K562 (cell line): Measurements from ENCODE around the gene CEND1. TPM values are rescaled to one million over a fixed set of nuclear protein-coding genes. Genes with fewer than 3 reads are reported as not detected.

Experiments used
- ATF2 ChIP-seq: sonication (generic); formaldehyde crosslinking; IDR thresholded peaks from 2 replicates; pipeline ENCODE4 v1.8.1; 2022; ENCODE audit warnings: missing genetic modification reagents
- BRD4 ChIP-seq: fragments of 200-600 bp; sonication (generic); IDR thresholded peaks from 2 replicates; pipeline ENCODE4 v1.6.1; 2017; ENCODE audit warnings: inconsistent platforms
- BRF2 ChIP-seq: IDR thresholded peaks from 3 replicates; pipeline ENCODE4 v1.6.1; 2011; ENCODE audit warnings: borderline replicate concordance, mild to moderate bottlenecking; ENCODE audit not compliant: insufficient read length, insufficient read depth
- MCM7 ChIP-seq, 2 experiments: fragments of 450-650 bp; IDR thresholded peaks; 2 replicates each; pipeline ENCODE4 v1.6.1; 2016 to 2018
- NCOA2 ChIP-seq, 2 experiments: fragments of 450-650 bp; IDR thresholded peaks; 2 replicates each; pipeline ENCODE4 v1.6.1; 2018; ENCODE audit warnings: mild to moderate bottlenecking in 2 of 2, moderate library complexity in 1 of 2; ENCODE audit not compliant: partially characterized antibody in 2 of 2
- PTTG1 ChIP-seq: fragments of 450-650 bp; IDR thresholded peaks from 2 replicates; pipeline ENCODE4 v1.6.1; 2016; ENCODE audit warnings: low read depth, mild to moderate bottlenecking, missing genetic modification characterization, missing compliant biosample characterization
- SP2 ChIP-seq: IDR thresholded peaks from 2 replicates; pipeline ENCODE4 v1.6.1; 2011; ENCODE audit warnings: mild to moderate bottlenecking, low read depth, low read length, moderate library complexity; ENCODE audit not compliant: poor library complexity, severe bottlenecking; ENCODE audit errors: extremely low read depth
- SRSF9 ChIP-seq: fragments of 200-400 bp; formaldehyde crosslinking; IDR thresholded peaks from 2 replicates; pipeline ENCODE4 v1.6.1; 2017; ENCODE audit warnings: low read depth, low read length, borderline replicate concordance
- TOE1 ChIP-seq, 2 experiments: fragments of 450-650 bp in 1 of 2; sonication (generic) in 1 of 2; formaldehyde crosslinking in 1 of 2; IDR thresholded peaks; 2 replicates each; pipeline versions ENCODE4 v1.7.1 to v1.8.0; 2016 to 2022; ENCODE audit warnings: borderline replicate concordance in 2 of 2, mild to moderate bottlenecking in 2 of 2, antibody characterized with exemption in 1 of 2, inconsistent platforms in 1 of 2, low read depth in 1 of 2, missing genetic modification reagents in 1 of 2, moderate library complexity in 1 of 2
- ZBTB17 ChIP-seq: fragments of 450-650 bp; formaldehyde crosslinking; IDR thresholded peaks from 2 replicates; pipeline ENCODE4 v1.4.0; 2020; ENCODE audit warnings: mild to moderate bottlenecking
- ZNF699 ChIP-seq: fragments of 250-450 bp; sonication (Bioruptor Pico); IDR thresholded peaks from 2 replicates; pipeline ENCODE4 v1.8.0; 2021; ENCODE audit warnings: mild to moderate bottlenecking, moderate library complexity; ENCODE audit not compliant: insufficient replicate concordance
- ZSCAN29 ChIP-seq: fragments of 450-650 bp; IDR thresholded peaks from 2 replicates; pipeline ENCODE4 v1.6.1; 2017
- polyA plus RNA-seq, 8 experiments: library from polyadenylated mRNA; depleted of rRNA in 4 of 8; stranded (reverse) in 5 of 8; unstranded in 3 of 8; fragments of >200 nt; fragmentation: Nextera tagmentation in 2 of 8; fragmentation: Illumina TruSeq in 1 of 8; extraction: Ambion mirVana in 2 of 8; extraction: Trizol in 1 of 8; gene quantifications; 2 replicates each; pipeline versions ENCODE4 v1.2.1 to v1.2.3, GENCODE V29; 2011 to 2014; ENCODE audit warnings: inconsistent platforms in 1 of 8, missing spikeins in 1 of 8
- total RNA-seq, 7 experiments: library from RNA; depleted of rRNA in 6 of 7; stranded (reverse); fragments of >200 nt in 6 of 7; fragmentation: Illumina TruSeq in 2 of 7; extraction: Trizol in 2 of 7; gene quantifications; 2 replicates each; pipeline versions ENCODE4 v1.2.1 to v1.2.3, GENCODE V29; 2011 to 2021; ENCODE audit warnings: low replicate concordance in 1 of 7
- TF ChIP-seq, protein P1 (sequence below): fragments of 450-650 bp; formaldehyde crosslinking; IDR thresholded peaks from 2 replicates; pipeline ENCODE4 v1.4.0; 2020; ENCODE audit warnings: mild to moderate bottlenecking, moderate library complexity
- TF ChIP-seq, protein P2 (sequence below): fragments of 450-650 bp; conservative IDR thresholded peaks from 2 replicates; pipeline ENCODE4 v1.6.1; 2016; ENCODE audit warnings: missing genetic modification characterization, low read depth, mild to moderate bottlenecking, missing compliant biosample characterization, moderate library complexity
- TF ChIP-seq, protein P3 (sequence below), 3 experiments: fragments of 200-800 bp in 1 of 3; sonication (Bioruptor generic) in 1 of 3; sonication (generic) in 1 of 3; formaldehyde crosslinking in 1 of 3; IDR thresholded peaks; 2 replicates each; pipeline versions ENCODE4 v1.6.1 to v1.8.0; 2016 to 2022; ENCODE audit warnings: mild to moderate bottlenecking in 2 of 3, missing compliant biosample characterization in 2 of 3, missing genetic modification characterization in 2 of 3, missing genetic modification reagents in 1 of 3
- TF ChIP-seq, protein P4 (sequence below): IDR thresholded peaks from 2 replicates; pipeline ENCODE4 v1.6.1; 2011; ENCODE audit warnings: borderline replicate concordance, low read depth, mild to moderate bottlenecking, moderate library complexity, low read length; ENCODE audit not compliant: insufficient read depth, poor library complexity, severe bottlenecking

CEND1 gene
- total and polyA plus RNA-seq, 9 of the 15 experiments (the other 6 are each of a cell fraction or from before 2014, with no cell fraction given) = 0.13 to 0.18 (median 0.16) TPM; not detected in 6

- no peak for TF ChIP-seq NCOA2 (IDR thresholded peaks at IDR 0.05; ENCODE audit: partially characterized antibody in 2 of 2)
- TF ChIP-seq, protein P1, sequence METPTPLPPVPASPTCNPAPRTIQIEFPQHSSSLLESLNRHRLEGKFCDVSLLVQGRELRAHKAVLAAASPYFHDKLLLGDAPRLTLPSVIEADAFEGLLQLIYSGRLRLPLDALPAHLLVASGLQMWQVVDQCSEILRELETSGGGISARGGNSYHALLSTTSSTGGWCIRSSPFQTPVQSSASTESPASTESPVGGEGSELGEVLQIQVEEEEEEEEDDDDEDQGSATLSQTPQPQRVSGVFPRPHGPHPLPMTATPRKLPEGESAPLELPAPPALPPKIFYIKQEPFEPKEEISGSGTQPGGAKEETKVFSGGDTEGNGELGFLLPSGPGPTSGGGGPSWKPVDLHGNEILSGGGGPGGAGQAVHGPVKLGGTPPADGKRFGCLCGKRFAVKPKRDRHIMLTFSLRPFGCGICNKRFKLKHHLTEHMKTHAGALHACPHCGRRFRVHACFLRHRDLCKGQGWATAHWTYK (CRISPR knock-in tag) = peak; percentile 95
- TF ChIP-seq, protein P2, sequence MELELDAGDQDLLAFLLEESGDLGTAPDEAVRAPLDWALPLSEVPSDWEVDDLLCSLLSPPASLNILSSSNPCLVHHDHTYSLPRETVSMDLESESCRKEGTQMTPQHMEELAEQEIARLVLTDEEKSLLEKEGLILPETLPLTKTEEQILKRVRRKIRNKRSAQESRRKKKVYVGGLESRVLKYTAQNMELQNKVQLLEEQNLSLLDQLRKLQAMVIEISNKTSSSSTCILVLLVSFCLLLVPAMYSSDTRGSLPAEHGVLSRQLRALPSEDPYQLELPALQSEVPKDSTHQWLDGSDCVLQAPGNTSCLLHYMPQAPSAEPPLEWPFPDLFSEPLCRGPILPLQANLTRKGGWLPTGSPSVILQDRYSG = no peak
- TF ChIP-seq BRF2 = no peak
- no peak for TF ChIP-seq BRD4
- TF ChIP-seq ATF2 (CRISPR knock-in tag) = no peak
- 0 out of 2 replicates have a peak, but pooled peaks have one; percentile 17 for TF ChIP-seq ZBTB17
- TF ChIP-seq PTTG1 (tag) = no peak
- no peak for TF ChIP-seq ZSCAN29
- no peak for TF ChIP-seq ZNF699
- no peak for TF ChIP-seq MCM7 (IDR thresholded peaks at IDR 0.05)
- TF ChIP-seq SP2 = no peak
- TF ChIP-seq, protein P3, sequence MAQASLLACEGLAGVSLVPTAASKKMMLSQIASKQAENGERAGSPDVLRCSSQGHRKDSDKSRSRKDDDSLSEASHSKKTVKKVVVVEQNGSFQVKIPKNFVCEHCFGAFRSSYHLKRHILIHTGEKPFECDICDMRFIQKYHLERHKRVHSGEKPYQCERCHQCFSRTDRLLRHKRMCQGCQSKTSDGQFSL (CRISPR knock-in tag; IDR thresholded peaks at IDR 0.05) = peak; percentile 97
- TF ChIP-seq, protein P3 (tag; IDR thresholded peaks at IDR 0.05) = 0 out of 4 replicates have a peak, but pooled peaks of 1 of the 2 experiments have one; percentile 24
- TF ChIP-seq TOE1 (IDR thresholded peaks at IDR 0.05; ENCODE audit: borderline replicate concordance) = no peak
- TF ChIP-seq TOE1 (CRISPR knock-in tag; IDR thresholded peaks at IDR 0.05; ENCODE audit: borderline replicate concordance, low read depth) = no peak
- TF ChIP-seq, protein P4, sequence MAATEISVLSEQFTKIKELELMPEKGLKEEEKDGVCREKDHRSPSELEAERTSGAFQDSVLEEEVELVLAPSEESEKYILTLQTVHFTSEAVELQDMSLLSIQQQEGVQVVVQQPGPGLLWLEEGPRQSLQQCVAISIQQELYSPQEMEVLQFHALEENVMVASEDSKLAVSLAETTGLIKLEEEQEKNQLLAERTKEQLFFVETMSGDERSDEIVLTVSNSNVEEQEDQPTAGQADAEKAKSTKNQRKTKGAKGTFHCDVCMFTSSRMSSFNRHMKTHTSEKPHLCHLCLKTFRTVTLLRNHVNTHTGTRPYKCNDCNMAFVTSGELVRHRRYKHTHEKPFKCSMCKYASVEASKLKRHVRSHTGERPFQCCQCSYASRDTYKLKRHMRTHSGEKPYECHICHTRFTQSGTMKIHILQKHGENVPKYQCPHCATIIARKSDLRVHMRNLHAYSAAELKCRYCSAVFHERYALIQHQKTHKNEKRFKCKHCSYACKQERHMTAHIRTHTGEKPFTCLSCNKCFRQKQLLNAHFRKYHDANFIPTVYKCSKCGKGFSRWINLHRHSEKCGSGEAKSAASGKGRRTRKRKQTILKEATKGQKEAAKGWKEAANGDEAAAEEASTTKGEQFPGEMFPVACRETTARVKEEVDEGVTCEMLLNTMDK = no peak
- no peak for TF ChIP-seq SRSF9
Observed at GRCh38 chr11:837189-837989, 47.5 kb upstream of the CEND1 start (continued).
